HepG2 (cell line): ENCODE measurements around the gene AAGAB. TPM values are rescaled to one million over a fixed set of nuclear protein-coding genes. Genes with fewer than 3 reads are reported as not detected.

Source experiments
- BCL3 ChIP-seq: sonication (generic); formaldehyde crosslinking; IDR thresholded peaks from 2 replicates; pipeline ENCODE4 v1.5.1; 2020; ENCODE audit warnings: mild to moderate bottlenecking, missing genetic modification reagents, moderate library complexity
- FOXA1 ChIP-seq, 2 experiments: fragments of 450-650 bp in 1 of 2; sonication (generic) in 1 of 2; formaldehyde crosslinking in 1 of 2; IDR thresholded peaks; 2 replicates each; pipeline versions ENCODE4 v1.4.0 to v1.6.1; 2016 to 2020; ENCODE audit warnings: missing genetic modification reagents in 1 of 2
- HIC2 ChIP-seq: sonication (generic); formaldehyde crosslinking; IDR thresholded peaks from 2 replicates; pipeline ENCODE4 v1.9.0; 2022; ENCODE audit warnings: low read depth, missing genetic modification reagents
- HNRNPLL ChIP-seq: fragments of 200-400 bp; formaldehyde crosslinking; IDR thresholded peaks from 2 replicates; pipeline ENCODE4 v1.6.1; 2017; ENCODE audit warnings: mild to moderate bottlenecking, low read depth, low read length; ENCODE audit not compliant: poor library complexity, severe bottlenecking
- MAX ChIP-seq: IDR thresholded peaks from 2 replicates; pipeline ENCODE4 v1.6.1; 2012; ENCODE audit warnings: inconsistent platforms
- MXD4 ChIP-seq: IDR thresholded peaks from 2 replicates; pipeline ENCODE4 v1.6.1; 2016; ENCODE audit warnings: mild to moderate bottlenecking, missing biosample characterization, missing genetic modification reagents
- MXI1 ChIP-seq: IDR thresholded peaks from 3 replicates; pipeline ENCODE4 v1.6.1; 2012; ENCODE audit warnings: low read depth, low read length, inconsistent platforms, borderline replicate concordance
- PREB ChIP-seq: sonication (generic); formaldehyde crosslinking; IDR thresholded peaks from 2 replicates; pipeline ENCODE4 v1.4.0; 2020; ENCODE audit warnings: missing genetic modification reagents
- RBM22 ChIP-seq: fragments of 200-400 bp; formaldehyde crosslinking; optimal IDR thresholded peaks from 2 replicates; pipeline ENCODE3; 2017; ENCODE audit warnings: mild to moderate bottlenecking, low read length, moderate library complexity
- RFX5 ChIP-seq: IDR thresholded peaks from 2 replicates; pipeline ENCODE4 v1.6.1; 2011; ENCODE audit warnings: low read depth, low read length, improper control_type of control experiment
- SALL1 ChIP-seq: sonication (generic); formaldehyde crosslinking; IDR thresholded peaks from 2 replicates; pipeline ENCODE4 v1.8.0; 2022; ENCODE audit warnings: mild to moderate bottlenecking, missing genetic modification reagents
- STAG1 ChIP-seq: sonication (generic); formaldehyde crosslinking; IDR thresholded peaks from 2 replicates; pipeline ENCODE4 v1.4.0; 2020; ENCODE audit warnings: missing genetic modification reagents
- XBP1 ChIP-seq: sonication (generic); formaldehyde crosslinking; IDR thresholded peaks from 2 replicates; pipeline ENCODE4 v1.5.0; 2020; ENCODE audit warnings: missing genetic modification reagents
- ZBTB20 ChIP-seq: sonication (generic); formaldehyde crosslinking; IDR thresholded peaks from 2 replicates; pipeline ENCODE4 v1.8.1; 2023; ENCODE audit warnings: missing genetic modification reagents, low read depth, mild to moderate bottlenecking, borderline replicate concordance
- ZFP90 ChIP-seq: sonication (generic); formaldehyde crosslinking; IDR thresholded peaks from 2 replicates; pipeline ENCODE4 v1.8.0; 2022; ENCODE audit warnings: missing genetic modification reagents, mild to moderate bottlenecking, inconsistent platforms, borderline replicate concordance
- ZMYM4 ChIP-seq: sonication (generic); formaldehyde crosslinking; IDR thresholded peaks from 2 replicates; pipeline ENCODE4 v1.8.1; 2023; ENCODE audit warnings: mild to moderate bottlenecking, missing genetic modification reagents
- ZNF292 ChIP-seq: sonication (generic); formaldehyde crosslinking; IDR thresholded peaks from 2 replicates; pipeline ENCODE4 v1.8.1; 2022; ENCODE audit warnings: mild to moderate bottlenecking, low read depth, missing genetic modification reagents, borderline replicate concordance
- ZNF326 ChIP-seq: sonication (generic); formaldehyde crosslinking; IDR thresholded peaks from 2 replicates; pipeline ENCODE4 v1.4.0; 2020; ENCODE audit warnings: missing genetic modification reagents, borderline replicate concordance
- ZNF350 ChIP-seq: sonication (generic); formaldehyde crosslinking; IDR thresholded peaks from 2 replicates; pipeline ENCODE4 v1.4.0; 2020; ENCODE audit warnings: mild to moderate bottlenecking, low read depth, missing genetic modification reagents, borderline replicate concordance
- ZNF619 ChIP-seq: sonication (generic); formaldehyde crosslinking; IDR thresholded peaks from 2 replicates; pipeline ENCODE4 v1.4.0; 2020; ENCODE audit warnings: mild to moderate bottlenecking, missing genetic modification reagents
- ZNF710 ChIP-seq: sonication (generic); formaldehyde crosslinking; IDR thresholded peaks from 2 replicates; pipeline ENCODE4 v1.5.0; 2020; ENCODE audit warnings: mild to moderate bottlenecking, missing genetic modification reagents, borderline replicate concordance
- polyA plus RNA-seq, 8 experiments: library from polyadenylated mRNA; depleted of rRNA in 3 of 8; stranded (reverse) in 7 of 8; unstranded in 1 of 8; fragments of >200 nt; fragmentation: Illumina TruSeq in 4 of 8; extraction: Trizol in 4 of 8; gene quantifications; 2 replicates each; pipeline versions ENCODE4 v1.2.1 to v1.2.3, GENCODE V29; 2011 to 2016; ENCODE audit warnings: low read depth in 4 of 8, missing spikeins in 1 of 8, mixed read lengths in 1 of 8; ENCODE audit not compliant: insufficient read depth in 1 of 8
- total RNA-seq, 5 experiments: library from RNA; depleted of rRNA; stranded (reverse); fragments of >200 nt; fragmentation: Illumina TruSeq; extraction: Trizol; gene quantifications; 2 replicates each; pipeline ENCODE4 v1.2.3, GENCODE V29; 2016; ENCODE audit warnings: low read depth in 1 of 5

Gene AAGAB
- total and polyA plus RNA-seq, 2 of the 13 experiments (the other 11 are each of a cell fraction or from before 2014, with no cell fraction given) = 8.0 to 34.9 TPM

GRCh38 chr15:67254238-67255175, at the start of gene AAGAB, which contains the start of gene IQCH (continued):
- TF ChIP-seq HIC2 (CRISPR knock-in tag) (peak; percentile 56; the same call in 1 of the 2 replicates), MXD4 (CRISPR knock-in tag) (peak; percentile 89; the same call in 1 of the 2 replicates), SALL1 (CRISPR knock-in tag) (peak; percentile 89), FOXA1 (IDR thresholded peaks at IDR 0.05) (no peak), FOXA1 (CRISPR knock-in tag; IDR thresholded peaks at IDR 0.05) (0 out of 2 replicates have a peak, but pooled peaks have one; percentile 4), HNRNPLL (peak; percentile 100), XBP1 (0 out of 2 replicates have a peak, but pooled peaks have one; percentile 35), ZNF710 (CRISPR knock-in tag) (peak; percentile 63; the same call in 1 of the 2 replicates), ZNF350 (CRISPR knock-in tag) (peak; percentile 92; the same call in 1 of the 2 replicates), RBM22 (peak; percentile 90), PREB (no peak), ZFP90 (CRISPR knock-in tag) (peak; percentile 89; the same call in 1 of the 2 replicates), ZNF292 (CRISPR knock-in tag) (peak; percentile 84), ZNF619 (peak; percentile 81; the same call in 1 of the 2 replicates), RFX5 (peak; percentile 94), ZBTB20 (CRISPR knock-in tag) (0 out of 2 replicates have a peak, but pooled peaks have one; percentile 73), STAG1 (CRISPR knock-in tag) (0 out of 2 replicates have a peak, but pooled peaks have one; percentile 17), ZMYM4 (CRISPR knock-in tag) (peak; percentile 94), MXI1 (peak; percentile 93), MAX (peak; percentile 79), BCL3 (peak; percentile 67; the same call in 1 of the 2 replicates), ZNF326 (CRISPR knock-in tag) (no peak)
